HG03439 (cell line): ENCODE results near the gene EFNA5.

Experiments
- ATAC-seq: cut with Tn5 transposase; IDR thresholded peaks from one replicate; pipeline ENCODE4 v1.9.1; 2021; ENCODE audit warnings: mild to moderate bottlenecking, moderate library complexity; ENCODE audit not compliant: unreplicated experiment

The EFNA5 gene

DNA sequence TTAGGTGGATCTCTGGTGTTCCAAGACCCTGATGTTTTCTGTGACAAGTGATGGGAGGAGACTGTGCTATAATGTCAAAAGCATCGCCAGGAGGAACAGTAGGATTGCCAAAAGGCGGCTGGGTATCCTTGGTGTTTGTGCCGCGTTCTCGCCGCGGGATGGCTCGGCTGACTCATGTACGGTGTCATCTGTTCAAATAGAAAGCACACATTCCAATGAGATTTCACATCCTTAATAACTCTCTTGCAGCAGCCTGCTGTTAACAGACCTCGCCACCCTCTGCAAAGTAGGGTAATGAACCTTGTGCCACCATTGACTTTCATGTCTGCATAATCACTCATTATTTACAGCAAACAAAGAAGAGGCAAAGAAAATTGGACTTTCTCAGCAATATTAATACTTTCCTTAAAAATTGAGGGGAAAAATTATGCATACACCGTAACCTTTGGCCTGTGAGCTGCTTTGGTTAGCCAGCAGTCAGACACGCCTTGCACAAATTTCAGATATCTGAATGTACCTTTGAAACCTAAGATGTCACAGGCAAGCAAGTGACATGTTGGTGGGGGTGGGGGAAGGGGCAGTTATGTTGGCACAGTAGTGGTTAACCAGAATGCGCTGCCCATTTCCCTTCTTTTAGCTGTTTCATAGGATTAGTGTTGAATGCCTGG lies 289.4 kb downstream of the EFNA5 start:
- ATAC-seq: no peak

DNA sequence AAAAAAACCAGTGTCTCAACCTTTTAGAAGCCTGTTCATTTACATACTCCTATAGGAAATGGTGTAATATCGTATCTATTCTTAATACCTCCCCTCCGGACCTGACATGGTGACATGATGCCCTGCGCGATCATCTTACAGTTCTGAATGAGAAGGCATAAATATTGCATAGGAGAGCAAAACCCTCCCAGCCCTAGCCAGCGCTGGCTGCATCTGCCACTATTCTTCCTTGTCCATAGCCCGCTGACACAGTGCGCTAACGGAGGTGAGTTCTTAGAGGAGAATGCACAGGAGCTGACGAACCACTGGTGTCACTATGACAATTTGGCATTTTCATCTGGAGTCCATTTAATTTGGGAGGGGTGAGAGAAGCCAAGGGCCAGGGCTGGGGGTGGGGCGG lies 290.1 kb downstream of the EFNA5 start:
- no peak for ATAC-seq

DNA sequence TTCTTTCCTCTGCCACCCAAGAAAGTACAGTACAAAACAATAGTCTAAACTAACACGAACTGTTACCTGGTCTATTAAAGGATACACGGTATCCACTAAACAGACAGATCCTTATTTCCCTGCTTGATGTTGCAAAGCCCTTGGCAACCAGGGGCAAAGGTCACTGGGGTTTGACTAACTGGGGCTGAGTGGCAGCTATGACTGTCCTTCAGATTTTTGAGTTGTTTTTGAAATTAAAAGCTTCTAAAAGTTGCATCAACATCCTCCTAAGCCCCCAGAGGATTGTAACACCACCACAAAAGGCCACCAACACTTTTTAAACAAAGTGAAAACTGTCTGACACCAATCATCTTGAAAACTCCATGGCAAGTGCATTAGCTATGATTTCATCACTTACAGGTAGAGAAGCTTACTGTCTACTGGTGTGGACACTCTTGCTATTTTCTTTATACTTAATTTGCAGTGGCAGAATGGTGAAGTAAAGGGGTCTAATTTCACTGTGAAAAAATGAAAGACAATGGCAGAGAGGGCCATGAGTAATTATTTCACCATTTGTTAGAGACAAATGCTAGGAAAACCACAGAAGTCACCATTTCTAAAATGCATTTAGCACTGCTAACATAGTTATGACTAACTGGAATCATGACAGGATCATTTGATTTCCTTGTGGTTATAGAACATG lies 292.4 kb downstream of the EFNA5 start:
- no peak for ATAC-seq

DNA sequence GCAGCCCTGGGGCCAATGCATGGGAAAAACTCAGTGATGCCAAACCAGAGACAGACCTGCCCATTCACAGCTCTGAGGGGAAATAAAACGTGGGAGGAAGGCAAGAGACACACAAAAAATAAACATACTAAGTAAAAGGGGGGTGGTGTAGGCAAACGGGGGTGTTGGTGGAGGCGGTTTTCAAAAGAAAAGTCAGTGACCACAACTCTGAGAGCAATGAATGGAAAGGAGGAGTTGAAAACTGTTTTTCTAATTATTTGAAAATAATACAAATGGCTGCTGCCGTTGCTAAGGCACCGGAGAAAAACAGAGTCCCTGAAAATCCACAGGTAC lies 293.5 kb downstream of the EFNA5 start:
- ATAC-seq: no peak

DNA sequence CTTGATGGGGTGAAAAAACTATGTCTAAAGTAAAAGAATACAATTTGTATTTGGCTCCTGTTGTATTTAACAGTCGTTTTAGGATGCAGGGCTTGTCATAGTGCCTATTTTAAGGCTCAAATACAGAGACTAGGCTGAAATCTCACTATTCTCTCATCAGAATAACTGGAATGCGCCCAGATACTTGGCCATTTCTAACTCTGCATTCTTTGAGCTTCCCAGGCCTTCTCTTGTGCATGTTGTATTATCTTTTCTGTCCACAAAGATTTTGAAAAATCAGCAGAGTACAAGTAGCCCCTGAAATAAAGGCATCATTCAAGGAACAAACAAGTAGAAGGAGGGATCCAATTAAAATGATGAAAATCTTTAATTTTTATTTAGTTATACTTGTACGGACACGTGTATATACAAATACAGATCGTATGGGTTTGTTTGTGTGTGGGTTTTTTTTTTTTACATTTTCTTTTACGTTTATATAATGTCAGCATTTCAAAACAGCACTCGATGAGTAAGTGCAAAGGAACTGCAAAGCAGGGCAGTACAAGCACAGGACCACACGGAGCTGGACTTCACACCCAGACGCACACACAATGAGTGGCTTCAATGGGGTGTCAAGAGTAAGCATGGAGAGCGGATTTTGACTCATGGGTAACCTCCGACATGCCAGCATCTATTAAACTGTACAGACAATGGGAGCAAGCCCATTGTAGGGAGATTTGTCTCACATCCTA lies 294.0 kb downstream of the EFNA5 start:
- ATAC-seq: no peak

DNA sequence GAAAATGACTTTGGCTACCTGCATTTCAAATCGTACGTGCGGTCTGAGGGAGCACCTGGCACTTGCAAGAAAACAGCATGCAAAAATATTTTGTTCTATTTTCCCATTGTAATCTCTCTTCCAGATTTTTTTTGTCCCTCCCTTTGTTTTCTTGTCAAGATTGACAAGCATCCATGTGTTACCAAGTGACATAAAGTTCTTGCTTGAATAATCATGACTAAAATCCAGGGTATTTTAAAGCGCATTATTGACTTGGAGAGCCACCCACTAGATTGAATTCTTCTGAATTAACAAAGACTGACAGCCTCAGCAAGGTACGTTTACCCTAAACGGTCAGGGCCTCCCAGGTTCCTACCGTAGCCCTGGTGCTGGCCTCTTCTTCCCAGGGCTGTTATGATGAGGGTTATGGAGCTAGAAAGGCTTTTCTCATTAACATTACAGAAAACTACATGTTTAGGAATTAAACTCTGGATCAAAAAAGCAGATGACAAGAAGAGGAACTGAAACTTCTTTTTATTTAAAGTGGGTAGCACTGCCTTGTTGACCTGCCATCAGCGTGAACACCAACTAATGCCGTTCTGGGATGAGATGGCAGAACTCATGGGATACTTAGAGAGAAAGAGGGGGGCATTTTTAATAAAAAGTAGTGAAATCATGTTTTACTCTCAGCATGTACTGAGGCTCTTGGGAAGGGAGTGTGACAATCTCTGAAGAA lies 297.0 kb downstream of the EFNA5 start:
- no peak for ATAC-seq

DNA sequence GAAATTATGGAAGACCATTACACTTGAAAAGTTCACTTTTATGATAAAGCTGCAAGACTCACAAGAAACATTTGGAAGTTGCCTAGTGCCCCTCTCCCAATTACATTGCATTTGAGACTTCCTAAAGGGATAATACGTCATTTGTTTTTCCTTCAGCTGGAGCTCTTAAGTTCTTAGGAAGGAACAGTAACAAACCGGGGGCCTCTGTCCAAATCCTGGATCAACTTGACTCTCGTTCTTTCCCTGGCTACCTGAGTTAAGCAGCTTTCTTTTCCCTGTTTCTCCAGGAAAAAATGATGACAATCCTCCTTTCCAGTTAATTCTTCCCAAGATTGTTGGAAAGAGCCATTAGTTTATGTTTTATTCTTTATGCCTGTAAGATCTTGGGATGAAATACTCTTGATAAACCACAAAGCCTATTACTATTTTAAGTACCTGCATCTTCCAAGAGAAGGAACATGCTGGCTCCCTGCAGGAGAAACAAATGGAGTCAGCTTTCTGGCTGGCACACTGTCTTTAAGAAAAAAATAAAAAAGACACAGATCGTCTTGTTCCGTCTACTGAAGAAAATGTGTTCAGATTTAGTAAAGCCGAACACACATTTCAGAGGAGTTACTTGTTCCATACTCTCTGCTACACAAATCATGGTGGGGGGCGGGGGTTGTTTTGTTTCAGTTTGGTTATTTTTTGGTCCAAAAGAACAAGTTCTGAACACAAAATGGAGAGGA lies 297.9 kb downstream of the EFNA5 start:
- ATAC-seq: no peak

DNA sequence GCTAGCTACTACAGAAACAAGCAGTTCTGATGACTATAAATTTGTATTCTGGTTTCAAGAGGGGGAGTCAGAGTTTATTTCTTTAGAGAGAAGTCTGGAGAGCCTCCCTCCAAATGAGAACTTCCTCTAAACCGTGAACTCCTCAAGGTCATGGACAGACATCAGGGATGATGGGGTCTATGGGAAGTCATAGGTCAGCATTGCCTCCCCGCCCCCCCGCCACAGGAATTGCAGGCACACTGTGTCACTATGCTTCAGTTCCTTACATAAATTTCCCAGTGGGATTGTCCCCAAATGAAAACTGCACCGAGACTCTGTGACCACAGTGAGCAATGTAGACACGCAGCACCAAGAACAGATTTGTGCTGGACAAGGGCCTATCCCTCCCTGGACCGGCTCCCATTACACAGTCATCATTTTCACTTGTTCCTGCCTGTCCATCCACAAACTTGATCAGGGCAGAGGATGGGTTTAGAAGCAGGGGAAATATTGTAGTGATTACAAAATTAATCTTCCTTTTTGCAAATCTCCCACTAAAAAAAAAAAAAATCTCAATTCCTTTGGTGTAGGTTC lies 300.3 kb downstream of the EFNA5 start:
- no peak for ATAC-seq

DNA sequence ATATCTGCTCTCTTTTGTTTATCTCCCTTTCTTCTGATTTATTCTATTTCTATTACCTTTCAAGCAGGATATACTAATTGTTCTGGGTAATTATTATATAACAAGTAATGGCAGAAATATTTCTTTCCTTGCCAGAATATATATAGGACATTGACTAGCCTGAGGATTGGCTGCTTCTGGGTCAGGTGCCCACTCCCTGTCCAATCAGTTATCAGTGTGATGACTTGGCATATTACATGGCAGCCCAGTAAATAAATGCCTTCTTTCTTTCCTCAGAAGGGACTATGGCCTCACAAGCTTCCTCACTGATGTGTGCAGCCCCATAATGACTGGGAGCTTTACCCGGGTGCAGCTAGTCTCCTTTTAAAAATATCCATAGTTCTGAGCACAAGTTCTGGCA lies 301.1 kb downstream of the EFNA5 start:
- no peak for ATAC-seq

DNA sequence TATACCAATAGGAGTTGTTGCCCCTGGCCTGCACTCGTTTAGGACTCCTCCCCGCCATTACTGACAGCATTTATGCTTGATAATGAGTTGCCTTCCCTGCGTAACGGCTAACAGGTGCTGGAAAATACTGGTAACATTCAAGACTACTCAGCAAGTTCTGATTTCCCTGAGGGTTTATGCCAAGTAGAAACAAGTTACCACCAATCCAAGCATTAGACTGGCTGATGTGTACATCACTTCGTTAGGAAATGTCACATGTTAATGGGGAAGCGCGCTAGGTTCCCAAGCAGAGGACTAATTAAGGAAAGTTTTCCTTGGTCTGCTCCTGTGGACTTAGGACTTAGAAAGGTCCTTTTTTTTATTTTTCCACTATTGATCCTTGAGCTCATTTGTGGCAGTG lies 302.1 kb downstream of the EFNA5 start:
- ATAC-seq: no peak

DNA sequence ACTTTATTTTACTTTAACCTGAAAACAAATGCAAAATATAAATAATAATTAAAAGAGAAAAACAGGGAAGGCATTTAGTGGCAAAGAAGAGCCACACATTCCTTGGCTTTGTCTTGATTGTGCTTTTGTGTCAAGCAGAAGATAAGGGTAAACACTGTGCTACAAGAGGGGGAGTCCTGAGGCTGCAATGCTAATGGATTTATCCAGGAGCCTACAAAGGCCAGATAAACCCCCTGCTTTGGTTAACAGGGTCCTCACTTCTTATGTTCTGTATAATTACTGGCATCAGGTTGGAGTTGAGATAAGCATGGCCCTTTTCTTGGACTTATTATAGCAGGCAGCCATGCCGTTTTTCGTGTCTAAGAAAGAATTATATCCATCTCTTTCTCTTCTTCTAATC lies 302.8 kb downstream of the EFNA5 start:
- ATAC-seq: no peak

DNA sequence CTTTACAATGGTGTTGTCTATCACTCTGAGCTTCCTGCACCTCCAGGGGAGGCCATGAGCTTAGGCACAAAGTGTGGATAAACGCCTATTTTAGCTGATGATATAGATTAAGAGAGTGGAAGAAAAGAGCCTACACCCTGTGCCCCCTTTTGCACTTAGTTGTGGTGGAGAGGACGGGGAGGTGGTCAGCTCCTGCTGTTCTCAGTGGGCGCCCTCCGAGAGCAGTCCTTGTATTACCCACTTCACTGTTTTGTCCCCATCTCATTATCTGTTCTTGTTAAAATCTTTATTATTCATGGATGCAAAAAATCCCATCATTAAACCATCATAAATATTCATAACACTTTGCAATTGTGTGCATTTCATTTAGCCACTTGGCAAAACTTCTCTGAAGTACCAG lies 303.3 kb downstream of the EFNA5 start:
- no peak for ATAC-seq

DNA sequence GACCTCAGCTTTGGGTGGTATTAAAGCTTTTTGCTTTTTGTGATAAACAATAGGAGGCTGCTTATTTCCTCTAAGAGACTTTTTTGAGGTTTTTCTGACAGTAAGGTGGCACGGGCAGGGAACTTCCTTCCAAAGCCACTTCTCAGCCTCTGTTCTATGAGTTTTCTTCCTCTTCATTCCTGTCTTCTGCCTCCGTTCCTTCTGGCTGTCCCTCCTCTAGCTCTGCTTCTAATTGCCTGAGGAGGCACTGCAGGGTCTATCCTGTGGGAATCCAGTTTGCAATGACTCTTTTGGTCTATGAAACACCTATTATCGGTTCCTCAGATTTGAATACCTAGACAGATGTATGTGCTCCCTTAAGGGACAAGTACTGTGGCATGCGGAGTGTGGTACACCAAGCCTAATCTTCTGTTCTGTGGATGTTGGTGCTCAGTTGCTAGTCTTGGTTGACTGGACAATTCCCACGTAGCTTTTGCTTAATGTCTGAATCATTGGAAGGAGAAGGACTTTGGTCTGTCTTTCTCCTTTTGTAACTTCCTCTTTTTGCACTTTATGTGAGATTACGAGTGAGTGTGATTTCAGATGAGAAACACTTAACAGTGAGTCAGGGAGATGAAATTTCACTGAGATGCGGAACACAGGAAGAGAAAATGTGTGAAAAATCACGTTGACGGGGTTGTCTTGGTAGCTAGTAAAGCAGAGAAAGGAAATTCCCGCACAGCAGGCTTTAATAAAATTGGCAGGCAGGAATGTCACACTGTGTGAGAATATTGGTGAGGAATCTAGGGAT lies 305.2 kb downstream of the EFNA5 start:
- ATAC-seq: no peak

DNA sequence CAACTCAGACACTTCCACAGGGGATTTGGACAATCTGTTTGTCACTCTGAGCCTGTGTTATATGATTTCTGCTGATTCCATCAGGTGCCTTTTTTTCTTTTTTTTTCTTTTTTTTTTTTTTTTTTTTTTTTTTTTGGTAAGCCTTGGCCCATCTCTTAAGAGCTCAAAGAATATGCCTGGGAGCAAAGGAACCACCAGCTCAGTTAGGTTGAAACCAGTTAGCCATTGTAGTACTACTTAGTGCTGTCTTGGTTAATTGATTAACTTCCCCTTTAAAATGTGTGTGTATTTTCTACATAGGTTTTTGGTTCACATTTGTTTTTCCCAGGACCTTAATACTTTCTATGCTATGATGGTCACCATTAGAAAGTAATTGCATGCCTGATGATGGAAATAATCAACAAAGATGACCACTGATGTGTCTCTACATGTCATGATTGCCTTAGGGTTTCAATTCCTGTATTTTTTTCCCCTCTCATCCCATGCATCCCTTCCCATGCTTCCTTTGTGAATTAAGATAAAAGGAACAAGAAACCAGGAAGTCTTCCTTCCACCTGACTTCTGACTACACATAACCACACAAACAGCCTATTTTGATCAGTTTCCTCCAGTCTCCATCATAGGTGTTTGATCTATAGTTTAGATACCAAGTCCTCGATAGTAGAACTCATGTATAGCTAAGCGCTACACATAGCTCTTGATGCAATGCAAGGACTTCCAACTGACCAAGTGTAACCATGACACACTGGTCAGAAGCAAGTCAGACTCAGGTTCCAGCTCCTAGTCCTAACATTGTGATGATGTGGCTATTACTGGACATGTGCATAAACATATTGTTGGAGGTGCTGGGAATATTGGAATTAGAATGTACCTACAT lies 306.1 kb downstream of the EFNA5 start:
- ATAC-seq: no peak

DNA sequence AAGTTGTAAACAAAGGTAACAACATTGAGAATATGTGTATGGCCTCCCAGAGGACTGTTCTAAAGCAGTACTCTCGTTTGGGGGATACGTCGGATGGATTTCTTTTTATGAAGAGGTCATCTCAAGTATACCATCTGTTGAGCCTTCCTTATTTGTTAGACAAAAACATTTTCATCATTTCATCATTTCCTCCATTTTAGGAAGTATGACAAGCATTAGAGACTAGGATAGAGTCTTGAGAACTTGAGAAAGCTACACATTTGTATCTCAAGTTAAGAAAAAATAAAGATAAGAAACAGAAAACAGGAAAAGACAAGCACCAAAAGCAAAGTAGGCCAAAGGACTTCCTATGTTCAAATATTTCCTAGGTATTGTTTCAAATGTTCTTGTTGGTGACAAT lies 307.0 kb downstream of the EFNA5 start:
- ATAC-seq: no peak

DNA sequence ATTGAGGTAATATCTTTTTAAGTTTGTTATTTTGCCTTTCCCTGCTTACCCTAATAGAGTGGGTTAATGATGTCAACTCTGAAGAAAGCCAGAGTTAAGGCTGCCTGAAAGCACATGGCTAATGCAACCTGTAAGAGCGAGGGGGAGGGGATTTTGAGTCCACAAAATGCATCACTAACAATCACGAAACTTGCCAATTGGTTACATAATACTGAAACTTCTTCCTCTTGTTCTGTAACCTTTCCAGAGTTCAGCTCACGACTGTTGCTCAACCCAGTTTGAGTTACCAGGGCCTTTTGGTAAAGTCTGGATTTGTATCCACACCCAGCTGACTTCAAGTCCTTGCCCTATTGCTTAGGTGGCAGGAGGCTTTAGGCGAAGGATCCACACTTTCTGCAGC lies 308.8 kb downstream of the EFNA5 start:
- no peak for ATAC-seq

DNA sequence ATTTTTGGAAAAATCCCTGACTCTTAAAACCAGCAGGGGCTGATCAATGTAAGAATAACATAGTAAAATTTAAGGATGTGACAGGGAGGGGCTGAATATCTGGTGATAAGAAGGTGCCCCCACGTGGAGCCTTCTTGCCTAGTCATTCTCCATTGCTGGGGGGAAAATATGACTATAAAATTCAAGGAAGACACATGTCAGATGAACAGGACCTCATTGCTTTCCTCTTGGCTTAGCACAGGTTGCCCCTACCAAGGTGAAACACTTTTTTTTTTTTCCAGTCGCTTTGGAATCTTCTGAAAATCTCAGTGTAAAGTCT lies 310.9 kb downstream of the EFNA5 start:
- ATAC-seq: no peak

DNA sequence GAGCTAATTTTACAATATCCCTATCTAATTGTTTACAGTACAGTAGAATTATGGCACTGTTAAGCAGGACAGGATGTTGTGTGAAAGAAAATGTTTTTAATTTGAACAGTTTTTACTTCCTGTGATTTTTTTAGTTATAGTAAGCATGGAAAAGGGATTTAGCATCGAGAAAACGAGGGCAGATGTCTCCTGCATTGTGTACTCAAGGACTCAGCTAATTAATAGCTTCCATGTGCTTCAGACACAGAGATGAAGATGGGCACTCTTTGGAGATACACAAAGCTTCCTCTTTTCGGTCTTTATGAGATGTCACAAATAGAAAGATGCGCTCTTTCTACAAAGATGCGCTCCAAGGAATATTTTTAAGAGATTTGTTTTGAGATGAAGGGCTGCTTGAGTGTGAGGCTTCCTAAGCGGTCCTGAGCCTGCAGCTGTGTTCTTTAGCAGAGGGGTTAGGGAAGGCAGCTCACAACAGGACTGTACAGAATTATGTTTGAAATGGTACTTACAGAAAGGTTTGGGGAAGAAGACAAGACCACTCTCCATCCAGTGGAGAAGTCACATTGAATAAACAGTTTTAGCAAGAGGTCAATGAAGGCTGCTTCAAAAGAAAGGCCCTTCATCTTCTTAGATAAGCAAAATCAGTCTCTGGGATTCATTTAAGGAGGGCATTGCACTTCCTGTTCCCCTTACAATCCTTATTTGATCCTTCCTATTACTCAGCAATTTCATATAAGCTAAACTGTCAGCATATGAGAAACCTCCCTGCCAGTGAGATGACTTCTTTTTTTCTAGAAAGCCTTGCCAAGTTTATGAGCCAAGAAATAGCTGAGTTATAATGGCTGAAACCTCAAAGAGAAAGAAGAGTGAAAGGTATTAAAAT lies 311.5 kb downstream of the EFNA5 start:
- ATAC-seq: no peak
